ENCODE data around the gene ADNP2.

Gene ADNP2

DNA sequence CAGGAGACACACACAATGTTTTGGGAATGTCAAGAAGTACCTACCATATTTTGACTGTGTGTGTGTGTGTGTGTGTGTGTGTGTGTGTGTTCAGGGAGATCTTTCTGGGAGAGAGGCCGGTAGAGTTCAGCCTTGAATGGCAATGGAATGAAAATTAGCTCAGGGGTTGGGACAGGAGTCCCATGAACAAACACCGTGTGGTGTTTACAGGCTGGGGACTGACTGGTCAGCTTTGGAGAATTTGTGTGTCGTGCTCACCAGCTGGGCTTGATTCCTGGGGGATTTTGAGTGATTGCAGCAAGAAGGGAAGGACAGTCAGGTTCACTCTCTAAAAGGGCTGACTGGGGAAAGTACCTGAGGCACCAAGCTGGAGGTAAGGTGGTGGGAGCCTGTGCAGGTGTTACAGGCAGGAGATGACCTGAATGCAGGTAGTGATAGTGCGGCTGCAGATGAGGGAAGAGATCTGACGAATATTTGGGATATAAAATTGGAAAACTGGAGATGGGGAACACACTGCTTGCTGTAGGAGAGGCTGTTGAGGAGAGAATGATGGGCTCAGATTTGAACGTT, 2.5 kb upstream of the ADNP2 start:
- DNase-seq, result no peak

DNA sequence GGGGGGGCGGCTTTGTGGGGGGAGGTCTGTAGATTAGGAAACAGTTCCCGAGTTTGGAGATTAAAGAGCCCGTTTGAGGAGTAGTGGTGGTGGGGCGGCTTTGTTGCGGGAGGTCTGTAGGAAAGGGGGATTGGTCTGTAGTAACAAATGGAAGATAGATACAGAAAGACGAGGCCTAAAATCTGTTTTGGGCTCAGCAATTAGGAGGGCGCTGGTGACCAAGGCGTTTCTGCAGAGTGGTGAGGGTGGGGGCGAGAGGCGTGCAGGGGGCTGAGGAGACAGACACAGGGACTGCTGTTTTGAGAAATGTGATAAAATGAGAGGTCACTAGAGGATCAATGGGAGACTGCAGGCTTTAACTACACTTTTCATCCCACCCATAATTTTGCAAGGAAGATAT, 1.6 kb upstream of the ADNP2 start:
- no peak for DNase-seq

DNA sequence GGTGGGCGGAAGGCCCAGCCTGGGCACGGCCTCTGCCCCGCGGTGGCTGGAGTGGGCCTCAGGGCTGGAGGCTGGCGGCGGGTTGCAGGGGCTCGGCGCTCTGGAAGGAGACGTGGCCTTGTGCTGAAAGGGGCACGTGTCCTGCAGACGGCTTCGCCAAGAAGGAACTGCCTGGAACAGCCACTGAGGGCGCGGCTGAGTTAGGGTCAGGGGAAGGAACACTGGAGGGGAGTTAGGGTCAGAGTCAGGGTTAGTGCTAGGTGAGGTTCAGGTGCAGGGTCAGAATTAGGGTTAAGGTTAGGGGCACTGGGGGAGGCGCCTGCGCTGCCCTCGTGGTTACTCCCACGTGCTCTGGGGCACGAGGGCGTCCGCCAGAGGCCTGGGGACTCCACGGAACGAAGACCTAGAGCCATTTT, 933 bp upstream of the ADNP2 start:
- DNase-seq, result no peak

DNA sequence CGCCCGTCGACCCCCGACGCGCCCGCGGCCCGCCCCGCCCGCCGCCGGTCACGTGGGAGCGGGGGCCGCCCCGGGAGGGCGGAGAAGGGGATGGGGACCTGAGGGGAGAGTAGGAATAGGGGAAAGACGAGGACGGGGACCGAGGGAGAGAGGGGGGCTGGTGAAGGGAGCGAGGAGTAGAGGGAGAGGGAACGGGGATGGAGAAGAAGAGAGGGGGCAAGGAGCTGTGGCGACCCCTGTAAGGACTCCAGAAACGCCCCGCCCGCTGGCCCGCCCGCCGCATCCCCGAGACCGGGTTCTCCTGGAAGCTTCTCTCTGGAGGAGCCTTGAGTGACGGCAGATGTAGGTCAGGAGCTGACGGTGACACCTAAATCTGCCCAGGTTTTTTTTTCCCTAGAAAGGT, 615 bp downstream of the ADNP2 start:
- DNase-seq, result peak; percentile 17

DNA sequence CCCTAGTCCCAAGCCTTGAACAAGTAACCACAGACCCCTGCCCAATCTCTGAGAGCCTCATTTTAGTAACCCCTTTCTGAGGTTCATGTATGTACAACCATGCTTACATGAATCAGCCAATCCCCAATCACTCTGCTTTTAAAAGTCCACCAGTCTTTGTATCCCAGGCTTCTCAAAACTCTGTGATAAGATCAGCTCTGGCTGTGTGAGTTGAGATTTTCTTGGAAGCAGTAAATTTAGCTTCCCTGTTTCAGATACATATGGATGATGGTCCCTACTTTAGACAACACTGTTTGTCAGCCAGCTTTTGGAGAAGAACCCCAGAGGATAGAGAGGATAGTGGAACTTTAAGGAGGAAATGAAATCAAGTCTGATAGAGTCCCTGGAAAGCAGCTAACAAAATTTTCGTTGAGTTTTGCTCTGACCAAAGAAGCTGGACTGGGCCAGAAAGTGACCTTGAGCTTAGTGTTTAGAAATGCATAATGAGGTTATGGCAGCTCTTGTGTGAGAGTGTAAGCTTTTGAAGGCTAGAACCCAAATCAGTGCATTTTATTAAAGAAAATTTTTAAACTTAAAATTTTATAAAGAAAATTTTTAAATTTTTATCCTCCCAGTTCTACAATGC, 3.7 kb downstream of the ADNP2 start:
- DNase-seq, result no peak

DNA sequence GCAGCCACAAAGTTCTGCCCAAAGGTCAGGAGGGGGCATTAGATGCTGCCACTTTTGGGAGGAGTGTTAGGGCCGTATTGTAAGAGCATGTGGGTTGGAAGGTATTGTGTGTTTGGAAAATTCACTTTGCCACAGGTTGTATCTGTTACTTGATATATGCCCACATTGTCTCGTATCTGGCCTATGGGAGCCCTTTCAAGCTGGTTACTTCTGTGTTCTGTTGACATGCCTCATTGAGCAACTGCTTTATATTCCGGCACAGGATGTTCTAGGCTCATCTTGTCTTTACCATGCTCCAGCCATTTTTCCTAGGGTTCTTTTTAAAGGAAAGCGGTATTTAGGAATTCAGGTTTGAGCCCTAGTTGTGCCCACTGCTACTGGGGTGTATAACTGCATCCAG, 6.0 kb downstream of the ADNP2 start:
- no peak for DNase-seq

DNA sequence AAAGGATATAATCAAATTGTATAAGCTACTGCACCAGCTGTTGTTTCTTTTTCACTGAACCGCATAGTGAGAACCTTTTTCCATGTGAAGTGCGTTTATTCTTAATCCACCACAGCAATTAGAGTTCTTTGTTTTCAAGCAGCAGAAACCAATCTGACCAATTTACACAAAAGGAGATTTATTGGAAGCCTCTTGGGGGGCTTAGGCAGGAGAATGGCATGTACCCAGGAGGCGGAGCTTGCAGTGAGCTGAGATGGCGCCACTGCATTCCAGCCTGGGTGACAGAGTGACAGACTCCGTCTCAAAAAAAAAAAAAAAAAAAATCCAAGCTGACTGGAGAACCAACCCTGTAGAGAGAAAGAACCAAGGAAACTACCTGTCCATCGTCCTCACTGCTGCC, 10.0 kb downstream of the ADNP2 start:
- DNase-seq, result no peak

DNA sequence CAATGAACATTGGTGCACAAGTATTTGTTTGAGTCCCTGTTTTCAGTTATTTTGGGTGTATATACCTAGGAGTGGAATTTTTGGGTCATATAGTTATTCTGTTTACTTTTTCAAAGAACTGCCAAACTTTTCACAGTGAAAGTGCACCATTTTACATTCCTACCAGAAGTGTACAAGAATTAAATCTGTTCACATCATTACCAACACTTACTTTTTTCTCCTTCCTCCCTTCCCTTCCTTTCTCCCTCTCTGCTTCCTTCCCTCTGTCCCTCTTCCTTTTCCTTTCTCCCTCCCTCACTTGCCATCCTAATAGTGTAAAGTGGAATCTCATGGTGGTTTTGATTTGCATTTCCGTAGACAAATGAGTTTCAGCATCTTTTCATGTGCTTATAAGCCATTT, 11.9 kb downstream of the ADNP2 start:
- DNase-seq, result no peak

DNA sequence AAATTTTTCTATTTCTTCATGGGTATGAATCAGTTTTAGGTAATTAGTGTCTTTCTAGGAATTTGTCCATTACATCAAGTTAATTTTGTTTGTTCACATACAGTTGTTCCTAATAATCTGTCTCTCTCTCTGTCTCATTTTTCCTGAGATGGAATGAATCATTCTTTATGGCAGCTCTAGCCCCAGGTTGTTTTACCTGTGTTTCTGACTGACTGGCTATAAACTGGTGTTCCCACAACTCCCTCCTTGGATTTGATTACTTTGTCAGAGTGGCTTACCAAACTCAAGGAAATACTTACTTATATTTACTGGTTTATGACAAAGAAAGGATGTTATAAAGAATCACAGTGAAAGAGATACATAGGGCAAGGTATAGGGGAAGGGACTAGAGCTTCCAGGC, 15.1 kb downstream of the ADNP2 start:
- DNase-seq, result no peak

DNA sequence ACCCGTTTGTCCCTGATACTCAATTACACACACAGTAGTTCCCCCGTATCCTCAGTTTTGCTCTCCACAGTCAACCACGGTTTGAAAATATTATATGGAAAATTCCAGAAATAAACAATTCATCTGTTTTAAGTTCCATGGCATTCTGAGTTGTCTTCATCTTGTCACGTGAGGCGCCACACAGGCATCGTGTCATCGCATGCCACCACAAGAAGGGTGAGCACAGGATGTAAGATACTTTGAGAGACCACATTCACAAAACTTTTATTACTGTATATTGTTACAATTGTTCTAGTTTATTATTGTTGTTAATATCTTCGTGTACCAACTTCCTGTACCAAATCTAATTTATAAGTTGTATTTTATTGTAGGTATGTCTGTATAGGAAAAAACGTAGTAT, 17.7 kb downstream of the ADNP2 start:
- no peak for DNase-seq

DNA sequence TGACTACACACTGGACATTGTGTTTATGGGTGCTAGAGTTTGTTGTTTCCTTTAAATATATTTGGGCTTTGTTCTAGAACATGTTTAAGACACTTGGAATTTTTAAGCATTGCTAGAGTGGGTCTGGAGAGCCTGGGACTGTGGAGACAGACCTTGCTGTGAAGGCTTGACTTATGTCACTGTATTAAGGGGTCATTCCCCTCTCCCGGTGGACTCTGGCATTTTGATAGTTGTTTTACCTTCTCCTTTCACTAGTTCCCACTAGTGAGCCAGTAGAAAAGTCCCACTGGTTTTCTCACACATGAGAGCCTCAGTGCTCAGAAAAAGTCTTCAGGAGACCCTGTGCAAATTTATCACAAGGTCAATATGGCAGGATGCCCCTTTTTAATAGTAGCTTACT, 18.6 kb downstream of the ADNP2 start:
- no peak for DNase-seq

DNA sequence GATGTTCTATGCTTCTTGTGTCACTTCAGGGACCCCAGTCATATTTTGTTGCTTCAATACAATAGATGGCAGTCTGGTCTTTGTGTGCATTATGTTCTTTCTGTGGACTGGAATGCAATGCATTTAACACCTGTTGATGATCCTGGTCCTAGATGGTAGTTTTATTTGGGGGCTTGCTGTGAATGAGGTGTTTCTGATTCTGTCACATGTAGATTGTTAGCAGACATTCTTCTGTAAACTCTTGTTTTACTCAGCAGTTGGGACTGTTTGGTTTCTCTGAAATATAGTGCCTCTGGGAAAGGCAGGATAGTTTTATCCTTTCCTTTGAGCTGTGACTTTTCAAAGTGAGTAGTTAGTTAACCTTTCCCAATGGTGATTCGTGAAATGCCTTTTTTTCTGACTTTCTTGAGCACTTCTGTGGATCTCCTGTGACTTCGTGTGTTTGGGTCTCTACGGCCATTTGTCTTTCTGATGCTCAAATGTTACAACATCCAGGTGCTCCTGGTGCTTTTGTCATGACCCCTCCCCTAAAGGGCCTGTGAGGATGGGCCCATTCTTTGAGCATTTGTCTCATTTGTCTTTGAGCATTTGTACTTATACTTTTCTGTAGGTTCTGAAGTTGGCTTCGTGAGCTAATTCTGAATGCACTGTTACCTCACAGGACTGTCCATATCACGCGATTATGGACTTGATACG, 20.8 kb downstream of the ADNP2 start:
- DNase-seq, result no peak

DNA sequence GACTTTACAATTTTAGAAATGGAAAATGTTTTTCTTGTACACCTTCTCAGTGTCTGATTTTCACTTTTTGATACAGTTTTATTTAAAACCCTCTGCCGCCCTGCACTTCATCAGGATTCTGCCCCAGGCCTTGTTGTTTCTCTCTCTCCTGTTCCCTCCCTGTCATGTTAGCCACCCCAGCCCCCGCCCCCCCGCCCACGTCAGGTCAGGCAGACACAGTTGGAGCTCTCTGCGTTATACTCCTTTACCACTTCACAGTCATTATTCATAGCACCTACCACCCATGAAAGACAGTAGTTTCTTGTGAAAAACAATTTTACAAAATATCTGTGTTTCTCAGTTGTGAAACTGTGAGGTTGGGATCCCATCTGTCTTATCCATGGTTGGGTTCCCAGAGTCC, 21.5 kb downstream of the ADNP2 start:
- no peak for DNase-seq

DNA sequence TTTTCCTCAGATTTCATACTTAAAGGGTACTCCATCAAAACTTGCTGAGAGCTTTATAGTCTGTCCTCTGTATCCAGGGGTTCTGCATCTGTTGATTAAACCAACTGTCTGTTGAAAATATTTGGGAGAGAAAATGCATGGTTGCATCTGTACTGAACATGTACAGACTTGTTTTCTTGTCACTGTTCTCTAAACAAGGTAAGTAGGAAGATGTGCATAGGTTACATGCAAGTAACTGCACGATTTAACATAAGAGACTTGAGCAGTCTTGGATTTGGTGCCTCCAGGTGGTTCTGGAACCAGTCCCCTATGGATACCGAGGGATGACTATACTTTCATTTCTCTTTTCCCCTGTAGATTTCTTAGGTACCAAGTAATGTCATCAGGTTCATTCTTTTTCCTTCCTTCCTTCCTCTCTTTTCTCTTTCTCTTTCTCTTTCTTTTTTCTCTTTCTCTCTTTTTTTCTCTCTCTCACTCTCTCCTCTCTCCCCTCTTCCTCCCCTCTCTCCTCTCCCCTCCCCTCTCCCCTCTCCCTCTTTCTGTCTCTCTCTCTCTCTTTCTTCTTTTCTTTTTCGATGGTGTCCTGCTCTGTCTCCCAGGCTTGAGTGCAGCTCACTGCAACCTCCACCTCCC, 23.2 kb downstream of the ADNP2 start:
- no peak for DNase-seq

DNA sequence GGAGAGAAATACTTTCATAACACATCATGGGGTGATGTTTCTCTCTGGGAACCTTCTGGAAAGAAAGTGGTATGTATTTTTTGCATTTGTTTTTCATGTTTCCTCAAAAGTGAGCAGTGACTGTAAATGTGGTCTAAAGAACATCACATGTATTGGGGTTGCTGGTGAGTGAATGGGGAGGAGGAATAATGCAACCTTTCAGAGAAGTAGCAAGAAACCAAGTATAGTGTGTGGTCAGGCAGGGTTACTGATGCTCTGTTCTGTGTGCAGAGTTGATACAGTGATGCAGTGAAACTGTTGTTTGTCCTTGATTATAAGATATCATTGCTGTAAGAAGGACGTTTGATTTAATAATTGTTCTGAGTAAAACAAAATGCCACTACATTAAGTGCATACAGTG, 24.1 kb downstream of the ADNP2 start:
- no peak for DNase-seq

DNA sequence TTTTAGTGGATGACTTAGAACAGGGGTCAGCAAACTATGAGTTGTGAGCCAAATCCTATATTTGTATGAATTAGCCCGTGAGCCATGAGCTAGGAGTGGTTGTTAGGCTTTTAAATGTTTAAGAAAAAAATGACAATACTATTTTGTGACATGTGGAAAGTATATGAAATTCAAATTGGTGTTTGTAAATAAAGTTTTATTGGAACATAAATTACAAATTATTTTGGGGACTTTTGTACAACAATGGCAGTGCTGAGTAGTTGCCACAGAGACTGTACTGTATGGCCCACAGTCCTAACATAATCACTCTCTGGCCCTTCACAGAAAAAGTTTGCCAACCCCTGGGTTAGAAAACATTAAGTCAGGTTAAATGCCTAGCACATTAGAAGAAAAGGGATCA, 26.1 kb downstream of the ADNP2 start:
- DNase-seq, result no peak

DNA sequence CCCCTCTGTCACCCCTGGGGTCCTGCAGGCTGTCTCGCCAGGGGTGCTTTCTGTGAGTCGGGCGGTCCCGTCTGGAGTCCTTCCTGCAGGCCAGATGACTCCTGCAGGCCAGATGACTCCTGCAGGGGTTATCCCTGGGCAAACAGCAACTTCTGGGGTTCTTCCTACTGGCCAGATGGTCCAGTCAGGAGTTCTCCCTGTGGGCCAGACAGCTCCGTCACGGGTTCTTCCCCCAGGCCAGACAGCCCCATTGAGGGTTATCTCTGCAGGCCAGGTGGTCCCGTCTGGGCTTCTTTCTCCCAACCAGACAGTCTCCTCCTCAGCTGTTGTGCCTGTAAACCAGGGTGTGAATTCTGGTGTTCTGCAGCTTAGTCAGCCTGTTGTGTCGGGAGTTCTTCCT, 27.6 kb downstream of the ADNP2 start:
- no peak for DNase-seq

DNA sequence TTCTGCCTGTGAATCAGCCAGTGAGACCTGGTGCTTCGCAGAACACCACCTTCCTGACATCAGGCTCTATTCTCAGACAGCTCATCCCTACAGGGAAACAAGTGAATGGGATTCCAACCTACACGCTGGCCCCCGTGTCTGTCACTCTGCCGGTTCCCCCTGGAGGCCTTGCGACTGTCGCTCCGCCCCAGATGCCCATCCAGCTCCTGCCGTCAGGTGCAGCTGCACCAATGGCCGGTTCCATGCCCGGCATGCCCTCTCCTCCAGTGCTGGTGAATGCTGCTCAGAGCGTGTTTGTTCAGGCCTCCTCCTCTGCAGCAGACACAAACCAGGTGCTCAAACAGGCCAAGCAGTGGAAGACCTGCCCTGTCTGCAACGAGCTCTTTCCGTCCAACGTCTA, 28.1 kb downstream of the ADNP2 start:
- no peak for DNase-seq

DNA sequence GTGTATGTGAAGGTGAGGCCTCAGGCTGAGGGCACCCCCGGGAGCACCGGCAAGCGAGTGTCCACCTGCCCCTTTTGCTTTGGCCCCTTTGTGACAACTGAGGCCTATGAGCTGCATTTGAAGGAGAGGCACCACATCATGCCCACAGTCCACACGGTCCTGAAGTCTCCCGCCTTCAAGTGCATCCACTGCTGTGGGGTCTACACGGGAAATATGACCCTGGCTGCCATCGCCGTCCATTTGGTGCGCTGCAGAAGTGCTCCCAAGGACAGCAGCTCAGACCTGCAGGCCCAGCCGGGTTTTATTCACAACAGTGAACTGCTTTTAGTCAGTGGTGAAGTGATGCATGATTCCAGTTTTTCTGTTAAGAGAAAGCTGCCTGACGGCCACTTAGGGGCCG, 28.9 kb downstream of the ADNP2 start:
- no peak for DNase-seq

DNA sequence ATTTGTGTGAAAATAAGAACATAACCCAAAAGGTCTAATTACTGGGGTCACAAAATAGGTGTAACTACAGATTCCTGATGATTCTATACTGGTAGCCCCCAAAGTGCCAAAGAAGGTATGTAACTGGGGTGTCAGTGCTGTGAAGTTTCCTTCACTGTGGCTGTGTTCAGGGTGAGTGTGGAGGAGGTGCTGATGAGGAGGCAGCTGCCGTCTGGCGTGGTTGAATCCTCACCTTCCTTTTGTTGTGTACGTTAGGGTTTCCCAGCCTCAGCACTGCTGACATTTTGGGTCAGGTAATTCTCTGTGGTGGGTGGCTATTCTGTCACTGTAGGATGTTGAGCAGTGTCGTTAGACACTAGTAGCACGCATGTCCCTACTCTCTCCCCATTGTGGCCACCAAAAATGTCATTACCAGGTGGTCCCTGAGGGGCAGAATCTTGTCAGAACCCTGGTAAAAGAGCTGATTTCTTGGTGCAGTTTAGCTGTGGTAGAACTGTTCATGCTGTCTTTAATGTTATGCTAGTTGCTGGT, 31.5 kb downstream of the ADNP2 start:
- DNase-seq, result no peak

DNA sequence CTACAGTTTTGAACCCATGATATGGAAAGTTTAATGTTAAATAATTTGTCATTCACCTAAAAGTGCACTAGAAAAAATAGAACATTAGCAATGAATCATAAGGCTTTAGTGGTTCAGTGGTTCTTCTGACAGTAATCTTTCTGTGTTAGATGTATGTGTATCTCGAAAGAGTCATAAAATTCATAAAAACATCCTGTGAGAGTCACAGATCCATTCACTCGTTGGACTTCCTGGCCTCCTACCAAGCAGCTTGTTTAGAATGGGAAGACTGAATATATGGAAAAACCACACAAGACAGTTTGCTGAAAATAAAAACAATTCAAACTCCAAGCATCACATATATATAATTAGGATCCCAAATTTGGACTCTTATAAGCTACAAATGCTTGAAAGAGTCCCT, 34.8 kb downstream of the ADNP2 start:
- DNase-seq, result no peak

DNA sequence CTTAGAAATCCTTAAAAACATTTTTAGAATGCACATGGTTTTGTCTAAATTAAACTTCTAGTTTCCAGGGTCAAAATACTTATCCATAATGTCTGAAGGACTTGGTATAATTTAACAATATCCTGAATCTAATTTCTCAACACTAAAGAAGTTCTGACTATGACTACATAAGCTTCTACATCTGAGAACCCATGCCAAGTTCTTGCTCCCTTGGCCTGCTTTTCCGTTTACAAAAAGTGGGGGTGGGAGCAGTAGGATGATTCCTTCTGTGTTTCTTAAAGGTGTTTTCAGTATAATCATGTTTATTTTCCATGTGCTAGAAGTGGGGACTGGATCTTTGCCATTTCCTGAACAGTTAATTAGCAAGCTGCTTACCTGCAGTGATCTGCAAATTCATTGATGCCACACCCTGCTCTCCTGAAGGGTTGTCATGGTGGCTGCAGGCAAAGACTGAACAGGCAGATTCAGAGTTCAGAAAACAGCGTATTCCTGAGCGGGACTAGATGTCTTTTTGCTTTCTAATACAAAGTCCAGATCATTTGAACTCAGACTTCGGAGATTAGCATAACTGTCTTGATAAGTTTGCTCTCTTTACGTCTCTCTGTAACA, 36.2 kb downstream of the ADNP2 start:
- DNase-seq, result no peak

DNA sequence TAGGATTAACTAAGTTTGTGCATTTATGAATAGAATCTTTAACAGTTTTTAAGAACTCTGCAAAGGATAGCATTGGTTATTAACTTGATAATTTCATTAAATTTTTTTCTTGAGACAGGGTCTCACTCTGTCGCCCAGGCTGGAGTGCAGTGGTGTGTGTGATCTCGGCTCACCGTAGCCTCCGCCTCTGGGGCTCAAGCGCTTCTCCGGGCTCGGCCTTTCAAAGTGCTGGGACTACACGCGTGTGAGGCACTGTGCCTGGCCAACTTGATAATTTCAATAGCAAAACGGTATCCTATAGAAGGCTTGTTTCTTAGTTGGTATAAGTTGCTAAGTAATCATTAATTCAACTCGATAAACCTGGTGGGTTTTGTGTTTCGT, 38.0 kb downstream of the ADNP2 start:
- DNase-seq, result peak; percentile 6

Data from DMS79 treated with DMSO at 0.1 percent for 48 hours (cell line).